SK-N-SH treated with all-trans-retinoic acid at 6 μM for 48 hours (cell line): ENCODE results near the gene CORO1C.
"Not testable (repeated sequence)": the region's sequence is repeated elsewhere in the genome, so short reads cannot be mapped to it uniquely, and the experiment has no call there.

ENCODE experiments used
- ATAC-seq: fragments of 200-7000 bp; cut with Tn5 transposase; 3 replicates; pipeline ENCODE4 v1.9.1; 2020; ENCODE audit warnings: mild to moderate bottlenecking, moderate library complexity
- BACH2 ChIP-seq: fragments of 250-450 bp; sonication (Bioruptor Pico); IDR thresholded peaks from 2 replicates; pipeline ENCODE4 v1.9.0; 2021; ENCODE audit warnings: mild to moderate bottlenecking, borderline replicate concordance
- CREB5 ChIP-seq: fragments of 250-450 bp; sonication (Bioruptor Pico); IDR thresholded peaks from 2 replicates; pipeline ENCODE4 v1.5.1; 2020; ENCODE audit warnings: low read depth, mild to moderate bottlenecking, moderate library complexity
- CSDC2 ChIP-seq: fragments of 250-450 bp; sonication (Bioruptor Pico); IDR thresholded peaks from 2 replicates; pipeline ENCODE4 v1.5.0; 2020; ENCODE audit warnings: mild to moderate bottlenecking, moderate library complexity
- ESRRG ChIP-seq: fragments of 250-450 bp; sonication (Bioruptor Pico); IDR thresholded peaks from 2 replicates; pipeline ENCODE4 v1.6.1; 2021; ENCODE audit warnings: mild to moderate bottlenecking
- GLIS3 ChIP-seq: fragments of 250-450 bp; sonication (Bioruptor Pico); IDR thresholded peaks from 2 replicates; pipeline ENCODE4 v1.5.0; 2020; ENCODE audit warnings: mild to moderate bottlenecking, moderate library complexity
- OSR1 ChIP-seq: fragments of 250-450 bp; sonication (Bioruptor Pico); IDR thresholded peaks from 2 replicates; pipeline ENCODE4 v1.8.0; 2022; ENCODE audit warnings: moderate library complexity, mild to moderate bottlenecking, inconsistent platforms
- PPARA ChIP-seq: fragments of 250-450 bp; sonication (Bioruptor Pico); IDR thresholded peaks from 2 replicates; pipeline ENCODE4 v1.5.0; 2020; ENCODE audit warnings: mild to moderate bottlenecking, borderline replicate concordance
- TCF4 ChIP-seq: fragments of 250-450 bp; sonication (Bioruptor Pico); IDR thresholded peaks from 2 replicates; pipeline ENCODE4 v1.8.0; 2021; ENCODE audit warnings: mild to moderate bottlenecking, moderate library complexity, borderline replicate concordance
- TOX ChIP-seq: fragments of 250-450 bp; sonication (Bioruptor Pico); IDR thresholded peaks from 2 replicates; pipeline ENCODE4 v1.8.0; 2021; ENCODE audit warnings: mild to moderate bottlenecking, moderate library complexity, borderline replicate concordance
- TSHZ2 ChIP-seq: fragments of 250-450 bp; sonication (Bioruptor Pico); IDR thresholded peaks from 2 replicates; pipeline ENCODE4 v1.5.0; 2020; ENCODE audit warnings: mild to moderate bottlenecking, moderate library complexity
- ZC3H10 ChIP-seq: fragments of 250-450 bp; sonication (Bioruptor Pico); IDR thresholded peaks from 2 replicates; pipeline ENCODE4 v1.5.1; 2021; ENCODE audit warnings: mild to moderate bottlenecking, moderate library complexity
- ZFP3 ChIP-seq: fragments of 250-450 bp; sonication (Bioruptor Pico); IDR thresholded peaks from 2 replicates; pipeline ENCODE4 v1.5.0; 2020; ENCODE audit warnings: mild to moderate bottlenecking, moderate library complexity
- ZFP30 ChIP-seq: fragments of 450-650 bp; formaldehyde crosslinking; IDR thresholded peaks from 2 replicates; pipeline ENCODE4 v1.5.0; 2022; ENCODE audit warnings: mild to moderate bottlenecking, moderate library complexity
- ZNF565 ChIP-seq: fragments of 450-650 bp; formaldehyde crosslinking; conservative IDR thresholded peaks from 2 replicates; pipeline ENCODE4 v1.5.0; 2020; ENCODE audit warnings: low read depth, mild to moderate bottlenecking, moderate library complexity
- ZNF70 ChIP-seq: fragments of 450-650 bp; formaldehyde crosslinking; IDR thresholded peaks from 2 replicates; pipeline ENCODE4 v1.5.0; 2020; ENCODE audit warnings: mild to moderate bottlenecking, moderate library complexity
- TF ChIP-seq, protein P1 (sequence below): fragments of 250-450 bp; sonication (Bioruptor Pico); IDR thresholded peaks from 2 replicates; pipeline ENCODE4 v1.8.0; 2021; ENCODE audit warnings: low read depth, mild to moderate bottlenecking, moderate library complexity, borderline replicate concordance

CORO1C gene

GRCh38 chr12:108633534-108634248 lies 97.6 kb downstream of the CORO1C start, which contains the start of gene SELPLG (continued):
- TF ChIP-seq ZNF70 (no peak), ZFP30 (CRISPR knock-in tag) (no peak), GLIS3 (no peak), TCF4 (CRISPR knock-in tag) (no peak), CSDC2 (CRISPR knock-in tag) (no peak), ESRRG (no peak), OSR1 (no peak)
- TF ChIP-seq, protein P1, sequence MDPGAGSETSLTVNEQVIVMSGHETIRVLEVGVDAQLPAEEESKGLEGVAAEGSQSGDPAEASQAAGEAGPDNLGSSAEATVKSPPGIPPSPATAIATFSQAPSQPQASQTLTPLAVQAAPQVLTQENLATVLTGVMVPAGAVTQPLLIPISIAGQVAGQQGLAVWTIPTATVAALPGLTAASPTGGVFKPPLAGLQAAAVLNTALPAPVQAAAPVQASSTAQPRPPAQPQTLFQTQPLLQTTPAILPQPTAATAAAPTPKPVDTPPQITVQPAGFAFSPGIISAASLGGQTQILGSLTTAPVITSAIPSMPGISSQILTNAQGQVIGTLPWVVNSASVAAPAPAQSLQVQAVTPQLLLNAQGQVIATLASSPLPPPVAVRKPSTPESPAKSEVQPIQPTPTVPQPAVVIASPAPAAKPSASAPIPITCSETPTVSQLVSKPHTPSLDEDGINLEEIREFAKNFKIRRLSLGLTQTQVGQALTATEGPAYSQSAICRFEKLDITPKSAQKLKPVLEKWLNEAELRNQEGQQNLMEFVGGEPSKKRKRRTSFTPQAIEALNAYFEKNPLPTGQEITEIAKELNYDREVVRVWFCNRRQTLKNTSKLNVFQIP = no peak

GRCh38 chr12:108633081-108633533 lies 98.2 kb downstream of the CORO1C start:
- TF ChIP-seq TCF4 (CRISPR knock-in tag) = no peak
- no peak for ATAC-seq

DNA sequence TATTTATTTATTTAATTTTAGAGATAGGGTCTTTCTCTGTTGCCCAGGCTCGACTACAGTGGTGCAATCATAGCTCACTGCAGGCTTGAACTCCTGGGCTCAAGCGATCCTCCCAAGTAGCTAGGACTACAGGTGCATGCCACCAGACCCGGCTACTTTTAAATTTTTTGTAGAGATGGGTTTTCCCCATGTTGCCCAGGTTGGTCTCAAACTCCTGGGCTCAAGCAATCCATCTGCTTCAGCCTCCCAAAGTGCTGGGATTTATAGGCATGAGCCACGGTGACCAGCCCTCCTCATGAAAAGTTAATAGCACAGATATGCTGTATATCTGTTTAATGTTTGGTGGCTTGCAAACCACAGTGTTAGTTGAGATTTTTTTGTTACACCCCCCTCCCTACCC lies 100.1 kb downstream of the CORO1C start:
- not testable (repeated sequence) for ATAC-seq

DNA sequence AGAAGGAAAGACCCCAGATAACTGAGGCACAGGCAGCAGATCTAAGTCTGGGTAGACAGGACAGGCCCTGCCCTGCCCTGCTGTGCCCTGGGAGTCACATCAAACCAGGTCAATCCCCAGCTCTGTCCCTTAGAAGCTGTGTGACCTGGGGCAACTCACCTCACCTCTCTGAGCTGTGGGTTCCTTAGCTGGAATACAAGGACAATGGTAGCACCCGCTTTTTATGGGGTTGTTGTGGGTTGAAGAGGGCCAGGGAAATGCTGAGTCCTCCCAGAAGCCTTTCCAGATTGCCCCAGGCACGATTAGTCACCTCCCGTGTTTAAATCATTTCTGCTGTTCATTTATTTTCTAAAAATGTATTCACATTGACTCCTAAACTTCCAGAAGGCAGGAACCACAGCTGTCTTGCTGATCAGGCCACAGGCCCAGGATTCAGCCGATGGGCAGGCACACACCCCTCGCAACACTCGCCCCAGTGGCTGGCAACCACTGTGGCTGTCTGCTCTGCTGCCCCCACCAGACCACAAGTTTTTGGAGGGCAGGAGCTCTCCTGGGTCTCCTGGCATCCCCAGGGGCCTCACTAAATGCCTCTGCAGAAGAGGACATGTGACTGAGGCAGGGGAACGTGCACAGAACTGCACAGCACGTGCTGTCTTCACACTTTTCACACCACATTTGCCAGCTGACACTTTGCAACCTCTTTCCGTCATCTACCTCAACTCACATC lies 100.7 kb downstream of the CORO1C start:
- TF ChIP-seq ZFP3 (CRISPR knock-in tag) (peak; percentile 89), BACH2 (CRISPR knock-in tag) (no peak)
- TF ChIP-seq, all 23 proteins: peak for 1
- peak; percentile 11 for ATAC-seq

GRCh38 chr12:108629824-108630476 lies 101.4 kb downstream of the CORO1C start:
- TF ChIP-seq CREB5 (CRISPR knock-in tag) (0 out of 2 replicates have a peak, but pooled peaks have one; percentile 47), TOX (CRISPR knock-in tag) (no peak), TSHZ2 (CRISPR knock-in tag) (no peak), CSDC2 (CRISPR knock-in tag) (no peak), TCF4 (CRISPR knock-in tag) (no peak)
- TF ChIP-seq, protein P1 = no peak
- ATAC-seq = peak; percentile 68

- ATAC-seq = no peak
- TF ChIP-seq CREB5 (CRISPR knock-in tag) (no peak), OSR1 (no peak), TSHZ2 (CRISPR knock-in tag) (no peak), PPARA (CRISPR knock-in tag) (no peak), ZC3H10 (CRISPR knock-in tag) (no peak), ZNF565 (CRISPR knock-in tag) (no peak), ESRRG (no peak)
These were observed 102.2 kb downstream of the CORO1C start for GRCh38 chr12:108629151-108629550.
